Left lung (tissue), 10 donors: ENCODE results near the gene PAPPA2. TPM values are rescaled to one million over a fixed set of nuclear protein-coding genes. Genes with fewer than 3 reads are reported as not detected.

Source experiments
- ATAC-seq: fragments of 200-7000 bp; cut with Tn5 transposase; one replicate; pipeline ENCODE4 v1.9.1; 2020; ENCODE audit warnings: moderate library complexity
- DNase-seq, 4 donors: peaks; one replicate each; pipeline ENCODE4 v3.0.0-alpha.2; 2013 to 2020
- H3K27ac ChIP-seq, 2 donors: fragments of 200-600 bp; sonication (generic) in 1 of 2; one replicate each; pipeline versions ENCODE4 v1.5.0 to v1.8.0; 2020 to 2021
- H3K27me3 ChIP-seq, 2 donors: fragments of 200-600 bp; sonication (generic) in 1 of 2; one replicate each; pipeline versions ENCODE4 v1.5.0 to v1.8.0; 2020 to 2021
- H3K36me3 ChIP-seq, 2 donors: fragments of 200-600 bp; sonication (generic) in 1 of 2; one replicate each; pipeline versions ENCODE4 v1.5.0 to v1.8.0; 2020 to 2021
- H3K4me1 ChIP-seq, 2 donors: fragments of 200-600 bp; one replicate each; pipeline ENCODE4 v1.8.0; 2021
- H3K4me3 ChIP-seq, 2 donors: fragments of 200-600 bp; sonication (generic) in 1 of 2; one replicate each; pipeline versions ENCODE4 v1.5.0 to v1.8.0; 2020 to 2021; ENCODE audit warnings: mild to moderate bottlenecking in 1 of 2
- H3K9me3 ChIP-seq, 2 donors: fragments of 200-600 bp; sonication (generic) in 1 of 2; one replicate each; pipeline versions ENCODE4 v1.5.0 to v1.8.0; 2020 to 2021
- intact Hi-C, 2 donors: fragments of 100-400 bp; cut with DNase I; formaldehyde crosslinking; loops; one replicate each; pipeline versions ENCODE4 v1.11.2 to v1.14.2; 2022
- polyA plus RNA-seq, 6 donors: library from polyadenylated mRNA; unstranded; fragments of 120-200 nt; gene quantifications; one replicate each; pipeline ENCODE4 v1.2.1, GENCODE V29; 2013; ENCODE audit not compliant: insufficient read length in 6 of 6
- total RNA-seq, 2 donors: library from RNA; stranded (reverse); fragmentation: NEBNext Ultra II Directional; extraction: Animal tissue kit (Norgen Biotek cat#: 25700); gene quantifications; one replicate each; pipeline ENCODE4 v1.2.1, GENCODE V29; 2021
- TF ChIP-seq, protein P1 (sequence below), 2 donors: fragments of 200-600 bp; sonication (generic) in 1 of 2; IDR thresholded peaks; one replicate each; pipeline versions ENCODE4 v1.5.0 to v1.8.0; 2021; ENCODE audit warnings: antibody characterized with exemption in 2 of 2
- donor health status: DM: no; HTN: yes; CAD: no.
- donor health status: DM: no; HTN: no; CAD: no.

The PAPPA2 gene
- total and polyA plus RNA-seq, 8 donors, result 0.09 to 0.68 (median 0.27) TPM

DNA sequence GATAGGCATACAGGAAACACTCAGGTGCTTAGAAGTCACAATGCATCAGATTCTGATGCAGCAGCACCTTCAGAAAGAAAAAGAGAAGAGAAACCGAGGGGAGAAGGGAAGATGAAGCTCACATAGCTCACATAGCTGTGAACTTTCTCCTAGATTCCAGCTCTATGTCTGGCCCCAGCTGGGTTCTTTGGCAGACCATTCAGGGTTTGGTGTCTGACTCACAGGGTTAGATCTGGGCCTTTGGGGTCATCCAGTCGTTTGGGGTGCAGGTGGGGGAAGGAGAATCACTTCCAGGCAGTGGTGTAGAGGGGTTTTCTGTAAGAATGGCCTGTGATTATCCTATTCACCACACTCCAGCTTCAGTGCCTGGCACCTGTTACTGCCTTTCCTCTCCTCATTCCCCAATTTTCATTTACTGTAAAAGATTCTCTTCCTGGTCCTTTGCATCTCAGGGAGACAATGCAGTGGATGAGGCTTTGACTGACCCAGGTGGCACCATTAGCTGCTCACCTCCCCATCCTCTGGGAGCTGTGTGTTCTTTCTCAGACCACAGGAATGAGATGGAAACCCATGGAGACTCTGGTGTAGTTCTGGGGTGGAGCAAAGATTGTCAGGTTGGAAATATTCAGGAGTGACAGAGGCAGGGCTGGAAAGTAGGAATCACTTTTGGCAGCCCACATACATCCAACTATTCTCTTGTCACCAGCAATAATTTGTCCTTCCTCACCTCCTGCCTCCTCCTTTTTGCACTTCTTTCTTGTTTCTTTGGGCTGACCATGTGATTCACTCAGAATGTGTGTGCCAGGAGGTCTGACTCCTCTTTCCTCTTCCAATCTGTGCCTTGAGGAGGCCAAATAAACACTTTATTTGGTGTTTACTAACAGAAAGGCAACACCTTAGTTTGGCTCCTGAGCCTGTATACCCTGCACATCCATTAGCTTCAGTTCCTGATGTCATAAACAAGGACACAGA, 103.3 kb downstream of the PAPPA2 start:
- peak overlapping the region in 1 of 2 donors; percentile 59 for H3K27ac ChIP-seq
- no peak overlapping the region for H3K4me3 ChIP-seq
- DNase-seq (no peak), ATAC-seq (no peak)
- intact Hi-C loops, result loop anchor here in 1 of 2 donors (10.0 kb wide), 1 partner anchor 129 kb away; no protein-coding TSS in a partner anchor
- peaks cover 0 to 5% of the 10 kb centered on the region in 2 donors for H3K4me1 ChIP-seq
- H3K9me3 ChIP-seq, result no peaks in the 10 kb centered on the region
- TF ChIP-seq, protein P1, sequence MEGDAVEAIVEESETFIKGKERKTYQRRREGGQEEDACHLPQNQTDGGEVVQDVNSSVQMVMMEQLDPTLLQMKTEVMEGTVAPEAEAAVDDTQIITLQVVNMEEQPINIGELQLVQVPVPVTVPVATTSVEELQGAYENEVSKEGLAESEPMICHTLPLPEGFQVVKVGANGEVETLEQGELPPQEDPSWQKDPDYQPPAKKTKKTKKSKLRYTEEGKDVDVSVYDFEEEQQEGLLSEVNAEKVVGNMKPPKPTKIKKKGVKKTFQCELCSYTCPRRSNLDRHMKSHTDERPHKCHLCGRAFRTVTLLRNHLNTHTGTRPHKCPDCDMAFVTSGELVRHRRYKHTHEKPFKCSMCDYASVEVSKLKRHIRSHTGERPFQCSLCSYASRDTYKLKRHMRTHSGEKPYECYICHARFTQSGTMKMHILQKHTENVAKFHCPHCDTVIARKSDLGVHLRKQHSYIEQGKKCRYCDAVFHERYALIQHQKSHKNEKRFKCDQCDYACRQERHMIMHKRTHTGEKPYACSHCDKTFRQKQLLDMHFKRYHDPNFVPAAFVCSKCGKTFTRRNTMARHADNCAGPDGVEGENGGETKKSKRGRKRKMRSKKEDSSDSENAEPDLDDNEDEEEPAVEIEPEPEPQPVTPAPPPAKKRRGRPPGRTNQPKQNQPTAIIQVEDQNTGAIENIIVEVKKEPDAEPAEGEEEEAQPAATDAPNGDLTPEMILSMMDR (IDR thresholded peaks at IDR 0.05), result no peak
- H3K27me3 ChIP-seq, result no peaks in the 10 kb centered on the region
- no peaks in the 10 kb centered on the region for H3K36me3 ChIP-seq

DNA sequence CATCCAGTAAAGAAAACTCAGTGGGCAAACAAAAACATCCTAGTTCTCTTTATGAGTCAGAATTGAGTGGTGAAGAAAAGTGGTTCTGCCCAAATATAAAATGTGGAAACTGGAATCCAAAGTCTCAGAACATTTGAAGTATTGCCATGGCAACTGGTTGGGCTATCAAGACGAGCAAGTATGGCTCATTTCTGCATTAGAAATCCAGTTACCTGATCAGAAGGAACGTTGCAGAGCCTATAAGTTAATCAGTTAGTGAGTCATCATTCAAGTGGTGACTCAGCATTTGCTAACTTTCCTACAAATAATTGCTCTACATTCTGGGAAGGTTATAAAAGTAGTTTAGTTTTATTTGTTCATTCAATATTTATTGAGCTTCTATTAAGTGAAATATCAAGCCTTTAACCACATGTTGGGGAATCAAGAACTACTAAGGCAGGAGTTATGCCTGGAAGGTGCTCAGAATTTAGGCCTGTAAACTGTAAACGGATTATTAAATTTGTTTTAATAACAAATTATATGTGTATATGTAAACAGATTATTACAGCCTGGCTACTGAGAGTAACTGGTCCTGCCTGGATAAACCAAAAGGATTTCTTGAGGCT, 104.3 kb downstream of the PAPPA2 start:
- peaks cover 0 to 5% of the 10 kb centered on the region in 2 donors for H3K4me1 ChIP-seq
- intact Hi-C loops, result loop anchor here in 1 of 2 donors (10.0 kb wide), 1 partner anchor 128 kb away; no protein-coding TSS in a partner anchor
- DNase-seq (no peak), ATAC-seq (peak; percentile 60)
- H3K27me3 ChIP-seq, result no peaks in the 10 kb centered on the region
- H3K9me3 ChIP-seq, result no peaks in the 10 kb centered on the region
- H3K4me3 ChIP-seq, result no peak overlapping the region
- peak overlapping the region in 1 of 2 donors; percentile 59 for H3K27ac ChIP-seq
- TF ChIP-seq, protein P1 (IDR thresholded peaks at IDR 0.05), result no peak
- no peaks in the 10 kb centered on the region for H3K36me3 ChIP-seq

DNA sequence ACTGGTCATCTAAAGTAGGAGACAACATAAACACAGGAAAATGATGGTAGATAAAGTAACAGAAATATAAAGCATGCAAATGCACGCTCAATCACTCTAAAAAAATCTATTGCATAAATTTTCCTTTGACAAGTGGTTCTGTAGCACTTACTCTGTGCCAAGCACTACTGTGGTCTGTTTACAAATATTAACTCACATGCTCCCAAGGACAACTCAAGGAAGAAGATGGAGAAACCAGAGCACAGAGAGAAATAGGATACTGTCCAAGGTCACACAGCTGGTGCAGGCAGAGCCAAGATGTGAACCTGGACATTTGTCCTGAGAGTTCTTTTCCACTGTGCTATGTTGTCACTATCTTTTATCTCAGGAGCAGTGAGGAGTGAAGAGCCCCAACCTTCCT, 105.2 kb downstream of the PAPPA2 start:
- intact Hi-C loops, result loop anchor here in 1 of 2 donors (10.0 kb wide), 1 partner anchor 127 kb away; no protein-coding TSS in a partner anchor
- H3K27me3 ChIP-seq, result no peaks in the 10 kb centered on the region
- no peaks in the 10 kb centered on the region for H3K36me3 ChIP-seq
- no peaks in the 10 kb centered on the region for H3K9me3 ChIP-seq
- ATAC-seq, result peak; percentile 69
- DNase-seq, result no peak
- TF ChIP-seq, protein P1 (IDR thresholded peaks at IDR 0.05), result no peak
- H3K4me1 ChIP-seq, result peaks cover 0 to 5% of the 10 kb centered on the region in 2 donors
- H3K27ac ChIP-seq, result peak overlapping the region in 1 of 2 donors; percentile 59
- no peak overlapping the region for H3K4me3 ChIP-seq

DNA sequence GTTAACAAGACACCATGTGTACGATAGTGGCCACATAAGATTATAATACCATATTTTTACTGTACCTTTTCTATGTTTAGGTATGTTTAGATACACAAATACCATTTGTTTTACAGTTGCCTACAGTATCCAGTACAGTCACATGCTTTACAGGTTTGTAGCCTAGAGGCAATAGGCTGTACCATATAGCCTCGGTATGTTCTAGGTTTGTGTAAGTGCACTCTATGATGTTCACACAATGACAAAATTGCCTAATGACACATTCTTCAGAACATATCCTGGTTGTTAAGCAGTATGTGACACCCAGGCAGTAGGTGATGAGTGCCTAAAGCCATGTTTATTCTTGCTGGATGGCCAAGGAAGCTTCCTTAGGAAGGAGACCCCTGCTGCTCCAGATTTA, 111.8 kb downstream of the PAPPA2 start:
- no peaks in the 10 kb centered on the region for H3K27me3 ChIP-seq
- no peak overlapping the region for H3K4me3 ChIP-seq
- ATAC-seq (no peak), DNase-seq (no peak)
- H3K27ac ChIP-seq, result no peak overlapping the region
- intact Hi-C loops, result no loop called here
- TF ChIP-seq, protein P1 (IDR thresholded peaks at IDR 0.05), result no peak
- no peaks in the 10 kb centered on the region for H3K36me3 ChIP-seq
- no peaks in the 10 kb centered on the region for H3K9me3 ChIP-seq
- H3K4me1 ChIP-seq, result no peaks in the 10 kb centered on the region

DNA sequence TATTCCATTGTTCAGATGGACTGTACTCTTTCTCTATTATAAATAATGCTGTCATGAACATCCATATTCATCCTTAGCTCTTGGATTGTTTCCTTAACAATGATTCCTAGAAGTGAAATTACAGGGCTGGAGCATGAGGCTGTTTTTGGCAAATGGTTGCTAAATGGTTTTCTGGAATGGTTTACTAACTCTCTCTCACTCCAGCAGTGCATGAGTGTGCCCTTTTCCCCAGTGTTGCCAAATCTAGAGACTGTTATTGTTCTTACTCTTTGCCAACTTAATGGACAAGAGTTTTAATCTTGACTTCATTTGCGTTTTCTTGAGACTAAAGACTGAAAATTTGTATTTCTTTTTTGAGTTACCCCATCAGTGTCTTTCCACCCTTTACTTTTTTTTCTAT, 113.0 kb downstream of the PAPPA2 start:
- TF ChIP-seq, protein P1 (IDR thresholded peaks at IDR 0.05), result no peak
- intact Hi-C loops, result no loop called here
- ATAC-seq (no peak), DNase-seq (no peak)
- Histone ChIP-seq H3K9me3 (no peaks in the 10 kb centered on the region), H3K27me3 (no peaks in the 10 kb centered on the region), H3K4me1 (no peaks in the 10 kb centered on the region), H3K36me3 (no peaks in the 10 kb centered on the region), H3K27ac (no peak overlapping the region), H3K4me3 (no peak overlapping the region)
